Erythroblast (primary cell): Measurements from ENCODE around the gene PTP4A1.
"Not testable (repeated sequence)": the region's sequence is repeated elsewhere in the genome, so short reads cannot be mapped to it uniquely, and the experiment has no call there.

Source experiments
- DNase-seq, 2 experiments: peaks; one replicate each; lab custom pipeline; 2025; lab: John Stamatoyannopoulos, UW
- GATA1 ChIP-seq: IDR thresholded peaks from 2 replicates; pipeline ENCODE4 v1.6.1; 2011; ENCODE audit warnings: low read depth, mild to moderate bottlenecking, control low read depth, low read length, moderate library complexity
- POLR2A ChIP-seq: IDR thresholded peaks from 2 replicates; pipeline ENCODE4 v1.6.1; 2011; ENCODE audit warnings: mild to moderate bottlenecking, low read length

PTP4A1 gene

GRCh38 chr6:63572044-63572746 lies at the start of gene PTP4A1, which contains the start of gene LOC128125822:
TSS of gene PTP4A1 (plus strand) at chr6:63572480. CDS start at chr6:63576881, 4,401 bp downstream.
TSS of gene LOC128125822 (plus strand) at chr6:63572480.
- DNase-seq: peak; percentile 97 to 99
- TF ChIP-seq GATA1 (no peak), POLR2A (peak; percentile 98)

- DNase-seq: not testable (repeated sequence)
Measured at GRCh38 chr6:63522911-63523287, 49.4 kb upstream of the PTP4A1 start.

GRCh38 chr6:63523630-63524029 lies 48.6 kb upstream of the PTP4A1 start:
- no peak for DNase-seq

GRCh38 chr6:63525186-63525878 lies 46.9 kb upstream of the PTP4A1 start:
- no peak for DNase-seq
- TF ChIP-seq GATA1 (no peak), POLR2A (no peak)

More at GRCh38 chr6:63523630-63524029, 48.6 kb upstream of the PTP4A1 start:
- TF ChIP-seq GATA1 (no peak), POLR2A (no peak)

- DNase-seq: no peak
Measured at GRCh38 chr6:63526931-63527330, 45.3 kb upstream of the PTP4A1 start.

GRCh38 chr6:63527658-63528514 lies 44.4 kb upstream of the PTP4A1 start:
- TF ChIP-seq POLR2A: no peak
- no peak for TF ChIP-seq GATA1
- no peak for DNase-seq

More at GRCh38 chr6:63526931-63527330, 45.3 kb upstream of the PTP4A1 start:
- TF ChIP-seq POLR2A: no peak
- no peak for TF ChIP-seq GATA1

- DNase-seq: no peak
- TF ChIP-seq GATA1: no peak
Measured at GRCh38 chr6:63529498-63529897, 42.8 kb upstream of the PTP4A1 start.

GRCh38 chr6:63530182-63530581 lies 42.1 kb upstream of the PTP4A1 start:
- TF ChIP-seq POLR2A: no peak
- TF ChIP-seq GATA1: no peak
- DNase-seq: no peak

- DNase-seq: no peak
- TF ChIP-seq POLR2A: no peak
- no peak for TF ChIP-seq GATA1
Measured at GRCh38 chr6:63530991-63531390, 41.3 kb upstream of the PTP4A1 start.

GRCh38 chr6:63533026-63533425 lies 39.3 kb upstream of the PTP4A1 start:
- TF ChIP-seq GATA1: no peak
- no peak for TF ChIP-seq POLR2A

GRCh38 chr6:63533952-63534351 lies 38.3 kb upstream of the PTP4A1 start:
- no peak for DNase-seq
- TF ChIP-seq POLR2A (no peak), GATA1 (no peak)

More at GRCh38 chr6:63533026-63533425, 39.3 kb upstream of the PTP4A1 start:
- DNase-seq: no peak

- TF ChIP-seq POLR2A (no peak), GATA1 (no peak)
- no peak for DNase-seq
Measured at GRCh38 chr6:63537201-63537958, 34.9 kb upstream of the PTP4A1 start.

- TF ChIP-seq GATA1 (no peak), POLR2A (no peak)
- no peak for DNase-seq
Measured at GRCh38 chr6:63537959-63538300, 34.4 kb upstream of the PTP4A1 start.

GRCh38 chr6:63538550-63538949 lies 33.7 kb upstream of the PTP4A1 start:
- no peak for DNase-seq
- TF ChIP-seq GATA1: no peak
- TF ChIP-seq POLR2A: no peak
